K562 (cell line): ENCODE measurements around the gene RNF144A. TPM values are rescaled to one million over a fixed set of nuclear protein-coding genes. Genes with fewer than 3 reads are reported as not detected.

Experiments used
- ATAC-seq: fragments of 200-7000 bp; cut with Tn5 transposase; 3 replicates; pipeline ENCODE4 v1.9.1; 2020; ENCODE audit warnings: moderate library complexity
- BruUV-seq: library from RNA; stranded (reverse); fragments of 400-500 nt; replicated peaks from 2 replicates; lab custom pipeline; 2021; lab: Mats Ljungman, UMichigan
- CTCF ChIA-PET: fragments of 300-600 bp; formaldehyde crosslinking; extraction: SDS; loops from one replicate; lab custom pipeline; 2021; ENCODE audit warnings: low intra/inter-chr PET ratio; lab: Yijun Ruan, JAX
- POLR2A ChIA-PET: fragments of 300-600, 350-650 bp; sonication (Branson Sonifier 250); formaldehyde crosslinking; extraction: SDS; loops from one replicate; lab custom pipeline; 2021; ENCODE audit warnings: antibody characterized with exemption, inconsistent platforms; lab: Yijun Ruan, JAX
- DNase-seq, 4 experiments: peaks; one replicate each; pipeline versions ENCODE4 v3.0.0 to v3.0.0-alpha.2; 2011 to 2018; ENCODE audit warnings: low spot score in 3 of 4, mixed read lengths in 3 of 4; ENCODE audit errors: extremely low read depth in 1 of 4
- FAIRE-seq: peaks from 2 replicates; lab custom pipeline; 2011; peaks lifted over from hg19 to GRCh38; lab: Jason Lieb, UNC
- H2AFZ ChIP-seq: 2 replicates; pipeline ENCODE4 v1.6.0; 2011; ENCODE audit warnings: low read depth, low read length, control low read depth, inconsistent platforms
- H3K27ac ChIP-seq: fragments of 200-600 bp; 3 replicates; pipeline ENCODE4 v1.8.0; 2011; ENCODE audit warnings: low read depth, mild to moderate bottlenecking, control low read depth, inconsistent platforms, low read length, moderate library complexity, mixed read lengths; ENCODE audit errors: extremely low read depth
- H3K27me3 ChIP-seq, 2 experiments: fragments of 300-600 bp in 1 of 2; 2 replicates in 1 of 2; 3 replicates in 1 of 2; pipeline versions ENCODE4 v1.6.0 to v1.8.0; 2011; ENCODE audit warnings: inconsistent platforms in 2 of 2, low read length in 2 of 2, mild to moderate bottlenecking in 1 of 2, mixed read lengths in 1 of 2, moderate library complexity in 1 of 2; ENCODE audit not compliant: control insufficient read depth in 2 of 2, insufficient read depth in 2 of 2
- H3K36me3 ChIP-seq: fragments of 300-600 bp; 3 replicates; pipeline ENCODE4 v1.8.0; 2011; ENCODE audit warnings: mild to moderate bottlenecking, low read length, inconsistent platforms; ENCODE audit not compliant: control insufficient read depth, insufficient read depth
- H3K4me1 ChIP-seq, 2 experiments: fragments of 200-600 bp in 1 of 2; replicated peaks in 1 of 2; 2 replicates in 1 of 2; 3 replicates in 1 of 2; pipeline versions ENCODE4 v1.5.1 to v1.8.0; 2011; ENCODE audit warnings: inconsistent platforms in 2 of 2, low read length in 2 of 2, mild to moderate bottlenecking in 1 of 2, mixed read lengths in 1 of 2, moderate library complexity in 1 of 2; ENCODE audit not compliant: control insufficient read depth in 2 of 2, insufficient read depth in 2 of 2
- H3K4me2 ChIP-seq: 2 replicates; pipeline ENCODE4 v1.6.1; 2011; ENCODE audit warnings: low read length, control low read depth, inconsistent platforms, mixed read lengths; ENCODE audit not compliant: insufficient read depth
- H3K4me3 ChIP-seq: fragments of 200-600 bp; sonication (generic), shearing (Covaris generic); 2 replicates; pipeline ENCODE4 v1.5.1; 2016; ENCODE audit warnings: control low read depth, inconsistent platforms
- H3K79me2 ChIP-seq: fragments of 200-600 bp; 3 replicates; pipeline ENCODE4 v1.8.0; 2011; ENCODE audit warnings: low read length, inconsistent platforms; ENCODE audit not compliant: control insufficient read depth, insufficient read depth
- H3K9ac ChIP-seq, 2 experiments: 2 replicates each; pipeline versions ENCODE4 v1.6.0 to v1.6.1; 2011; ENCODE audit warnings: low read depth in 2 of 2, low read length in 2 of 2, control low read depth in 1 of 2, inconsistent platforms in 1 of 2, mild to moderate bottlenecking in 1 of 2, mixed read lengths in 1 of 2; ENCODE audit not compliant: insufficient read depth in 1 of 2
- H3K9me1 ChIP-seq: one replicate; pipeline ENCODE4 v1.6.0; 2011; ENCODE audit warnings: inconsistent platforms, mild to moderate bottlenecking, low read length, moderate library complexity; ENCODE audit not compliant: control insufficient read depth, insufficient read depth
- H3K9me3 ChIP-seq: replicated peaks from 2 replicates; pipeline ENCODE4 v1.5.1; 2011; ENCODE audit warnings: low read depth, low read length, inconsistent platforms; ENCODE audit not compliant: control insufficient read depth, insufficient read depth
- H4K20me1 ChIP-seq: replicated peaks from 2 replicates; pipeline ENCODE4 v1.6.1; 2011; ENCODE audit warnings: low read length, inconsistent platforms, mixed read lengths; ENCODE audit not compliant: control insufficient read depth, insufficient read depth
- CXXC5 ChIP-seq: fragments of 250-450 bp; sonication (Bioruptor Pico); IDR thresholded peaks from 2 replicates; pipeline ENCODE4 v1.8.0; 2022; ENCODE audit warnings: inconsistent platforms, mild to moderate bottlenecking, moderate library complexity
- EGR1 ChIP-seq: fragments of 450-650 bp; conservative IDR thresholded peaks from 2 replicates; pipeline ENCODE4 v1.6.1; 2017; ENCODE audit warnings: mild to moderate bottlenecking
- HOXB6 ChIP-seq: fragments of 250-450 bp; sonication (Bioruptor Pico); IDR thresholded peaks from 2 replicates; pipeline ENCODE4 v1.5.1; 2022; ENCODE audit warnings: mild to moderate bottlenecking, borderline replicate concordance
- MTA3 ChIP-seq: fragments of 450-650 bp; formaldehyde crosslinking; IDR thresholded peaks from 2 replicates; pipeline ENCODE4 v1.6.1; 2017; ENCODE audit warnings: mild to moderate bottlenecking, borderline replicate concordance
- SMAD2 ChIP-seq: fragments of 150-350 bp; IDR thresholded peaks from 2 replicates; pipeline ENCODE4 v1.6.1; 2014; ENCODE audit warnings: low read depth, mild to moderate bottlenecking, low read length
- XRCC4 ChIP-seq: IDR thresholded peaks from one replicate; pipeline ENCODE4 v1.6.1; 2011; ENCODE audit not compliant: insufficient read depth, insufficient read length; ENCODE audit errors: extremely low read depth
- ZNF324 ChIP-seq: fragments of 250-450 bp; sonication (Bioruptor Pico); IDR thresholded peaks from 2 replicates; pipeline ENCODE4 v1.4.0; 2020; ENCODE audit warnings: mild to moderate bottlenecking
- WGBS: fragments of 100-300 bp; shearing (Covaris generic); methylation state at CpG from one replicate; pipeline ENCODE4 v1.1.6; 2016; ENCODE audit warnings: low coverage, mixed read lengths; ENCODE audit not compliant: insufficient coverage; ENCODE audit errors: missing lambda C conversion rate; 5-methylcytosine and 5-hydroxymethylcytosine counted together
- in situ Hi-C: fragments of 300-500 bp; cut with MboI; formaldehyde crosslinking; loops from 4 replicates; pipeline ENCODE4 v1.15.0; 2018; ENCODE audit warnings: inconsistent platforms, mixed read lengths
- intact Hi-C: fragments of 100-400 bp; cut with micrococcal nuclease; formaldehyde crosslinking; loops from 2 replicates; pipeline ENCODE4 v1.14.2; 2022
- polyA plus RNA-seq, 8 experiments: library from polyadenylated mRNA; depleted of rRNA in 4 of 8; stranded (reverse) in 5 of 8; unstranded in 3 of 8; fragments of >200 nt; fragmentation: Nextera tagmentation in 2 of 8; fragmentation: Illumina TruSeq in 1 of 8; extraction: Ambion mirVana in 2 of 8; extraction: Trizol in 1 of 8; gene quantifications; 2 replicates each; pipeline versions ENCODE4 v1.2.1 to v1.2.3, GENCODE V29; 2011 to 2014; ENCODE audit warnings: inconsistent platforms in 1 of 8, missing spikeins in 1 of 8
- total RNA-seq, 7 experiments: library from RNA; depleted of rRNA in 6 of 7; stranded (reverse); fragments of >200 nt in 6 of 7; fragmentation: Illumina TruSeq in 2 of 7; extraction: Trizol in 2 of 7; gene quantifications; 2 replicates each; pipeline versions ENCODE4 v1.2.1 to v1.2.3, GENCODE V29; 2011 to 2021; ENCODE audit warnings: low replicate concordance in 1 of 7
- TF ChIP-seq, protein P1 (sequence below): fragments of 250-450 bp; sonication (Bioruptor Pico); IDR thresholded peaks from 2 replicates; pipeline ENCODE4 v1.6.1; 2021; ENCODE audit warnings: mild to moderate bottlenecking
- TF ChIP-seq, protein P2 (sequence below): fragments of 250-450 bp; sonication (Bioruptor Pico); IDR thresholded peaks from 2 replicates; pipeline ENCODE4 v1.8.0; 2022; ENCODE audit warnings: inconsistent platforms, mild to moderate bottlenecking, moderate library complexity, borderline replicate concordance

RNF144A gene
- total and polyA plus RNA-seq, 9 of the 15 experiments (the other 6 are each of a cell fraction or from before 2014, with no cell fraction given), result 0.96 to 11.3 (median 6.2) TPM

DNA sequence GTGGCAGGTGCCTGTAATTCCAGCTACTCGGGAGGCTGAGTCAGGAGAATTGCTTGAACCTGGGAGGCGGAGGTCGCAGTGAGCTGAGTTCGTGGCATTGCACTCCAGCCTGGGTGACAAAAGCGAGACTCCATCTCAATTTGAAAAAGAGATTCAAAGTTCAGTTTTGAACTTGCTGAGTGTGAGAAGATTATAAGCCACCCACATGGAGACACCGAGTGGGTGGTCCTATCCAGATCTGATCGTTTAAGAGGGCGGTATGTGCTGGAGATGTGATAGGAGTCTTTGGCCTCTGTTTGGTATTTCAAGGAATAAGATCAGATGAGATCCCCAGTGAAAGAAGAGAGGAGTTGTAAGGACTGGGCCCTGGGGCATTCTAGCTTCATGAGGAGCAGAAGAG is 25.6 kb downstream of the RNF144A start (continued):
- TF ChIP-seq, protein P1, sequence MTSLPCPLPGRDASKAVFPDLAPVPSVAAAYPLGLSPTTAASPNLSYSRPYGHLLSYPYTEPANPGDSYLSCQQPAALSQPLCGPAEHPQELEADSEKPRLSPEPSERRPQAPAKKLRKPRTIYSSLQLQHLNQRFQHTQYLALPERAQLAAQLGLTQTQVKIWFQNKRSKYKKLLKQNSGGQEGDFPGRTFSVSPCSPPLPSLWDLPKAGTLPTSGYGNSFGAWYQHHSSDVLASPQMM (CRISPR knock-in tag), result no peak
- TF ChIP-seq XRCC4 (no peak), MTA3 (no peak), HOXB6 (CRISPR knock-in tag) (no peak), SMAD2 (no peak), CXXC5 (no peak)
- TF ChIP-seq, protein P2, sequence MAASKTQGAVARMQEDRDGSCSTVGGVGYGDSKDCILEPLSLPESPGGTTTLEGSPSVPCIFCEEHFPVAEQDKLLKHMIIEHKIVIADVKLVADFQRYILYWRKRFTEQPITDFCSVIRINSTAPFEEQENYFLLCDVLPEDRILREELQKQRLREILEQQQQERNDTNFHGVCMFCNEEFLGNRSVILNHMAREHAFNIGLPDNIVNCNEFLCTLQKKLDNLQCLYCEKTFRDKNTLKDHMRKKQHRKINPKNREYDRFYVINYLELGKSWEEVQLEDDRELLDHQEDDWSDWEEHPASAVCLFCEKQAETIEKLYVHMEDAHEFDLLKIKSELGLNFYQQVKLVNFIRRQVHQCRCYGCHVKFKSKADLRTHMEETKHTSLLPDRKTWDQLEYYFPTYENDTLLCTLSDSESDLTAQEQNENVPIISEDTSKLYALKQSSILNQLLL (CRISPR knock-in tag), result no peak
- TF ChIP-seq, all 486 proteins: peak for 0

DNA sequence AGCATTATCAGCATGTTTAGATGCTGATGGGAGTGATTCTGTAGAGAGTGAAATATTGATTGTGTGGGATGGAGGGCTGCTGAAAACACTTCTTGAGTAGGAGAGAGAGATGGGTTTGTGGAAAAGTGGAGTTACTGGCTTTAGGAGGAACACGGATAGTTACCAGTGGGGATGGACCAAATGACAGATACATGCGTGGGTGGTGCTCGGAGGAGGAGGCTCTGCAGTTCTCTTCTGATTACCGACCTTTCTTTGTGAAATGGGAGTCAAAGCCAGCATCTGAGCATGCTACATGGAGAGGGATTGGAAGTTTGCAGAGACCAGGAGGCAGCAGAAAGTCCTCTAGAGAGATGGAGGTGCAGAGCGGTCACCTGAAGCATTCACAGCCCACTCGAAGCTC is 26.3 kb downstream of the RNF144A start:
- Histone ChIP-seq H3K4me2 (no peak overlapping the region), H3K4me3 (no peak overlapping the region), H3K9ac (no peak overlapping the region), H3K9me1 (no peaks in the 10 kb centered on the region), H3K9me3 (no peaks in the 10 kb centered on the region), H3K36me3 (no peaks in the 10 kb centered on the region; the same call in 2 of the 3 replicates), H3K27ac (no peak overlapping the region), H2AFZ (no peak overlapping the region), H3K27me3 (no peaks in the 10 kb centered on the region), H3K4me1 (no peaks in the 10 kb centered on the region; a peak in 2 of 5 replicates), H4K20me1 (no peaks in the 10 kb centered on the region), H3K79me2 (no peaks in the 10 kb centered on the region)
- ChIA-PET POLR2A (interaction anchor here (0.7 to 1.4 kb wide), 2 partner anchors 14 to 18 kb away, joined by 3 read pairs; no protein-coding TSS in a partner anchor), CTCF (no interaction called here)
- DNase-seq, result no peak
- ATAC-seq, result no peak
- FAIRE-seq, result no peak
- intact Hi-C loops, result no loop called here
- in situ Hi-C loops, result no loop called here
- BruUV-seq, result no TSS peak
- WGBS, result 31% methylated on average over 5 of the region's 6 CpGs
- no peak for TF ChIP-seq ZNF324 (CRISPR knock-in tag)
- TF ChIP-seq EGR1, result peak; percentile 51
